Activated CD4-positive, alpha-beta T cell treated with anti-CD3 and anti-CD28 coated beads, Interleukin-2, amount 10 ng/mL, durations not matched to agents 24 days and 14 days (primary cell): ENCODE measurements around the gene ENG. TPM values are rescaled to one million over a fixed set of nuclear protein-coding genes. Genes with fewer than 3 reads are reported as not detected.

ENCODE experiments used
- DNase-seq: peaks from one replicate; pipeline ENCODE4 v3.0.0; 2022
- H3K27ac Mint-ChIP-seq: one replicate; pipeline ENCODE4 v1.8.0; 2022; ENCODE audit warnings: mild to moderate bottlenecking, mixed read lengths
- H3K27me3 Mint-ChIP-seq: one replicate; pipeline ENCODE4 v1.8.0; 2022; ENCODE audit warnings: mixed read lengths
- H3K36me3 Mint-ChIP-seq: one replicate; pipeline ENCODE4 v1.8.0; 2022; ENCODE audit warnings: low read depth, mild to moderate bottlenecking, mixed read lengths
- H3K4me1 Mint-ChIP-seq: one replicate; pipeline ENCODE4 v1.8.0; 2021; ENCODE audit warnings: mixed read lengths
- H3K4me3 Mint-ChIP-seq: one replicate; pipeline ENCODE4 v1.8.0; 2022; ENCODE audit warnings: mild to moderate bottlenecking, moderate library complexity, mixed read lengths
- H3K9me3 Mint-ChIP-seq: one replicate; pipeline ENCODE4 v1.8.0; 2021; ENCODE audit warnings: mixed read lengths
- intact Hi-C: fragments of 100-400 bp; cut with micrococcal nuclease; formaldehyde crosslinking; loops from one replicate; pipeline ENCODE4 v1.15.1; 2023
- total RNA-seq: library from RNA; stranded (reverse); gene quantifications from 2 replicates; pipeline ENCODE4 v1.2.3, GENCODE V29; 2022

The ENG gene
- total RNA-seq, 1 donor from 2014 or later: 29.9 TPM

GRCh38 chr9:127865645-127866464, 11.4 kb upstream of the ENG start:
- H3K36me3 Mint-ChIP-seq: peaks cover 3% of the 10 kb centered on the region
- peaks cover 31% of the 10 kb centered on the region for H3K4me1 Mint-ChIP-seq
- no peak overlapping the region for H3K4me3 Mint-ChIP-seq
- no peaks in the 10 kb centered on the region for H3K27me3 Mint-ChIP-seq
- DNase-seq: peak; percentile 74
- peak overlapping the region; percentile 48 for H3K27ac Mint-ChIP-seq
- H3K9me3 Mint-ChIP-seq: no peaks in the 10 kb centered on the region
- intact Hi-C loops: loop anchor here (5.0 to 10.0 kb wide), 3 partner anchors 56 to 251 kb away; partner anchors contain the start of genes CDK9 and STXBP1

- Mint-ChIP-seq H3K9me3 (no peaks in the 10 kb centered on the region), H3K4me3 (no peak overlapping the region), H3K27ac (peak overlapping the region; percentile 22), H3K36me3 (peaks cover 3% of the 10 kb centered on the region), H3K4me1 (peaks cover 31% of the 10 kb centered on the region), H3K27me3 (no peaks in the 10 kb centered on the region)
- no peak for DNase-seq
- intact Hi-C loops: loop anchor here (10.0 kb wide), 1 partner anchor 248 kb away; the partner anchor contains the start of gene STXBP1
Observed at GRCh38 chr9:127863191-127863621, 8.7 kb upstream of the ENG start.

GRCh38 chr9:127862075-127863011, 7.9 kb upstream of the ENG start:
- H3K36me3 Mint-ChIP-seq: peaks cover 3% of the 10 kb centered on the region
- peaks cover 31% of the 10 kb centered on the region for H3K4me1 Mint-ChIP-seq
- peak overlapping the region; percentile 7 for H3K4me3 Mint-ChIP-seq
- intact Hi-C loops: loop anchor here (10.0 kb wide), 1 partner anchor 248 kb away; the partner anchor contains the start of gene STXBP1
- peak; percentile 82 for DNase-seq
- H3K27ac Mint-ChIP-seq: peak overlapping the region; percentile 81
- H3K27me3 Mint-ChIP-seq: no peaks in the 10 kb centered on the region
- H3K9me3 Mint-ChIP-seq: no peaks in the 10 kb centered on the region

GRCh38 chr9:127860779-127861178, 6.3 kb upstream of the ENG start:
- Mint-ChIP-seq H3K27me3 (no peaks in the 10 kb centered on the region), H3K27ac (peak overlapping the region; percentile 13), H3K36me3 (peaks cover under 1% of the 10 kb centered on the region), H3K9me3 (no peaks in the 10 kb centered on the region), H3K4me3 (no peak overlapping the region), H3K4me1 (peaks cover 30% of the 10 kb centered on the region)
- no peak for DNase-seq
- intact Hi-C loops: loop anchor here (10.0 kb wide), 1 partner anchor 246 kb away; the partner anchor contains the start of gene STXBP1

- no peak for DNase-seq
- peaks cover 27% of the 10 kb centered on the region for H3K4me1 Mint-ChIP-seq
- H3K9me3 Mint-ChIP-seq: no peaks in the 10 kb centered on the region
- H3K4me3 Mint-ChIP-seq: no peak overlapping the region
- H3K36me3 Mint-ChIP-seq: no peaks in the 10 kb centered on the region
- intact Hi-C loops: loop anchor here (10.0 kb wide), 1 partner anchor 245 kb away; the partner anchor contains the start of gene STXBP1
- H3K27me3 Mint-ChIP-seq: no peaks in the 10 kb centered on the region
- H3K27ac Mint-ChIP-seq: peak overlapping the region; percentile 18
Observed at GRCh38 chr9:127860260-127860659, 5.8 kb upstream of the ENG start.

GRCh38 chr9:127858041-127858512, 3.6 kb upstream of the ENG start:
- H3K4me1 Mint-ChIP-seq: peaks cover 28% of the 10 kb centered on the region
- no peak overlapping the region for H3K27ac Mint-ChIP-seq

GRCh38 chr9:127857278-127857677, 2.8 kb upstream of the ENG start:
- peaks cover 5% of the 10 kb centered on the region for H3K36me3 Mint-ChIP-seq
- H3K27me3 Mint-ChIP-seq: no peaks in the 10 kb centered on the region
- no peak overlapping the region for H3K4me3 Mint-ChIP-seq
- intact Hi-C loops: no loop called here
- peaks cover 29% of the 10 kb centered on the region for H3K4me1 Mint-ChIP-seq
- no peaks in the 10 kb centered on the region for H3K9me3 Mint-ChIP-seq
- no peak for DNase-seq
- H3K27ac Mint-ChIP-seq: no peak overlapping the region

More at GRCh38 chr9:127858041-127858512, 3.6 kb upstream of the ENG start:
- intact Hi-C loops: no loop called here
- H3K9me3 Mint-ChIP-seq: no peaks in the 10 kb centered on the region
- no peak overlapping the region for H3K4me3 Mint-ChIP-seq
- H3K27me3 Mint-ChIP-seq: no peaks in the 10 kb centered on the region
- DNase-seq: no peak
- no peaks in the 10 kb centered on the region for H3K36me3 Mint-ChIP-seq

- Mint-ChIP-seq H3K27ac (no peak overlapping the region), H3K36me3 (peaks cover 9% of the 10 kb centered on the region), H3K9me3 (no peaks in the 10 kb centered on the region), H3K4me1 (peaks cover 28% of the 10 kb centered on the region), H3K27me3 (no peaks in the 10 kb centered on the region), H3K4me3 (no peak overlapping the region)
- intact Hi-C loops: no loop called here
- no peak for DNase-seq
Observed at GRCh38 chr9:127856729-127857116, 2.3 kb upstream of the ENG start.

- Mint-ChIP-seq H3K27ac (peak overlapping the region; percentile 58), H3K4me3 (no peak overlapping the region), H3K27me3 (no peaks in the 10 kb centered on the region), H3K36me3 (peaks cover 9% of the 10 kb centered on the region), H3K9me3 (no peaks in the 10 kb centered on the region), H3K4me1 (peaks cover 24% of the 10 kb centered on the region)
- no peak for DNase-seq
- intact Hi-C loops: no loop called here
Observed at GRCh38 chr9:127856094-127856728, 1.8 kb upstream of the ENG start.

GRCh38 chr9:127855522-127855921, 1.1 kb upstream of the ENG start:
- peaks cover 15% of the 10 kb centered on the region for H3K36me3 Mint-ChIP-seq
- no peaks in the 10 kb centered on the region for H3K27me3 Mint-ChIP-seq
- intact Hi-C loops: no loop called here
- H3K9me3 Mint-ChIP-seq: peaks cover 1% of the 10 kb centered on the region
- H3K4me1 Mint-ChIP-seq: peaks cover 22% of the 10 kb centered on the region
- DNase-seq: no peak
- H3K4me3 Mint-ChIP-seq: peak overlapping the region; percentile 48
- H3K27ac Mint-ChIP-seq: peak overlapping the region; percentile 58

- H3K27ac Mint-ChIP-seq: peak overlapping the region; percentile 51
- H3K9me3 Mint-ChIP-seq: peaks cover 4% of the 10 kb centered on the region
- H3K27me3 Mint-ChIP-seq: no peaks in the 10 kb centered on the region
- DNase-seq: no peak
- H3K4me1 Mint-ChIP-seq: peaks cover 22% of the 10 kb centered on the region
- H3K4me3 Mint-ChIP-seq: peak overlapping the region; percentile 35
- H3K36me3 Mint-ChIP-seq: peaks cover 19% of the 10 kb centered on the region
- intact Hi-C loops: no loop called here
Observed at GRCh38 chr9:127854960-127855359, 502 bp upstream of the ENG start.

GRCh38 chr9:127853312-127854183, 910 bp downstream of the ENG start:
- Mint-ChIP-seq H3K4me3 (peak overlapping the region; percentile 93), H3K36me3 (peaks cover 29% of the 10 kb centered on the region), H3K27ac (peak overlapping the region; percentile 89), H3K9me3 (peaks cover 15% of the 10 kb centered on the region), H3K27me3 (no peaks in the 10 kb centered on the region), H3K4me1 (peaks cover 22% of the 10 kb centered on the region)
- intact Hi-C loops: no loop called here
- peak; percentile 71 for DNase-seq
